ENCODE data around the gene RAI14.

GRCh38 chr5:34688015-34688810 is 32.1 kb downstream of the RAI14 start:
- TF ChIP-seq CTCF (IDR thresholded peaks at IDR 0.05) (no peak), POLR2A (IDR thresholded peaks at IDR 0.05) (no peak)

Data from right lobe of liver (tissue), 4 donors.